Measurements from ENCODE around the gene IFNA2.

IFNA2 gene

GRCh38 chr9:21414220-21414940 is 29.2 kb upstream of the IFNA2 start:
- no peak for TF ChIP-seq ZFX (IDR thresholded peaks at IDR 0.05; ENCODE audit: borderline replicate concordance)
- no peak for TF ChIP-seq CTCF (IDR thresholded peaks at IDR 0.05)

GRCh38 chr9:21413624-21414023 is 28.4 kb upstream of the IFNA2 start:
- no peak overlapping the region for H3K27ac ChIP-seq
- TF ChIP-seq CTCF (IDR thresholded peaks at IDR 0.05): peak; percentile 20; the same call in 1 of the 2 replicates
- no peak for TF ChIP-seq ZFX (IDR thresholded peaks at IDR 0.05; ENCODE audit: borderline replicate concordance)

More at GRCh38 chr9:21414220-21414940, 29.2 kb upstream of the IFNA2 start:
- H3K27ac ChIP-seq: no peak overlapping the region

- no peak overlapping the region for H3K27ac ChIP-seq
- TF ChIP-seq CTCF (IDR thresholded peaks at IDR 0.05) (no peak), ZFX (IDR thresholded peaks at IDR 0.05; ENCODE audit: borderline replicate concordance) (no peak)
These were observed 28.0 kb upstream of the IFNA2 start for GRCh38 chr9:21413151-21413550.

GRCh38 chr9:21412107-21412506 is 26.9 kb upstream of the IFNA2 start:
- TF ChIP-seq CTCF (IDR thresholded peaks at IDR 0.05) (no peak), ZFX (IDR thresholded peaks at IDR 0.05; ENCODE audit: borderline replicate concordance) (no peak)
- H3K27ac ChIP-seq: no peak overlapping the region

GRCh38 chr9:21408817-21409216 is 23.6 kb upstream of the IFNA2 start, which contains the start of gene IFNA8:
IFNA8 (plus strand) TSS chr9:21409117; CDS start chr9:21409177, 60 bp downstream.
- no peak within 1 kb of the TSS for H3K27ac ChIP-seq
- TF ChIP-seq ZFX (IDR thresholded peaks at IDR 0.05; ENCODE audit: borderline replicate concordance) (no peak), CTCF (IDR thresholded peaks at IDR 0.05) (no peak)

GRCh38 chr9:21404146-21404545 is 18.9 kb upstream of the IFNA2 start:
- H3K27ac ChIP-seq: no peak overlapping the region
- TF ChIP-seq CTCF (IDR thresholded peaks at IDR 0.05) (no peak), ZFX (IDR thresholded peaks at IDR 0.05; ENCODE audit: borderline replicate concordance) (no peak)

Data from 22Rv1 (cell line).